Measurements from ENCODE around the gene VNN1. TPM values are rescaled to one million over a fixed set of nuclear protein-coding genes. Genes with fewer than 3 reads are reported as not detected.

VNN1 gene
- total RNA-seq, 4 donors from 2014 or later: 0.38 to 1.1 (median 0.67) TPM

- Histone ChIP-seq H3K36me3 (no peaks in the 10 kb centered on the region), H3K9me3 (no peaks in the 10 kb centered on the region), H3K4me3 (no peak overlapping the region), H3K27me3 (no peaks in the 10 kb centered on the region), H3K27ac (no peak overlapping the region), H3K4me1 (peaks cover 3% of the 10 kb centered on the region)
- TF ChIP-seq EP300 (IDR thresholded peaks at IDR 0.05): no peak
- TF ChIP-seq, protein P1, sequence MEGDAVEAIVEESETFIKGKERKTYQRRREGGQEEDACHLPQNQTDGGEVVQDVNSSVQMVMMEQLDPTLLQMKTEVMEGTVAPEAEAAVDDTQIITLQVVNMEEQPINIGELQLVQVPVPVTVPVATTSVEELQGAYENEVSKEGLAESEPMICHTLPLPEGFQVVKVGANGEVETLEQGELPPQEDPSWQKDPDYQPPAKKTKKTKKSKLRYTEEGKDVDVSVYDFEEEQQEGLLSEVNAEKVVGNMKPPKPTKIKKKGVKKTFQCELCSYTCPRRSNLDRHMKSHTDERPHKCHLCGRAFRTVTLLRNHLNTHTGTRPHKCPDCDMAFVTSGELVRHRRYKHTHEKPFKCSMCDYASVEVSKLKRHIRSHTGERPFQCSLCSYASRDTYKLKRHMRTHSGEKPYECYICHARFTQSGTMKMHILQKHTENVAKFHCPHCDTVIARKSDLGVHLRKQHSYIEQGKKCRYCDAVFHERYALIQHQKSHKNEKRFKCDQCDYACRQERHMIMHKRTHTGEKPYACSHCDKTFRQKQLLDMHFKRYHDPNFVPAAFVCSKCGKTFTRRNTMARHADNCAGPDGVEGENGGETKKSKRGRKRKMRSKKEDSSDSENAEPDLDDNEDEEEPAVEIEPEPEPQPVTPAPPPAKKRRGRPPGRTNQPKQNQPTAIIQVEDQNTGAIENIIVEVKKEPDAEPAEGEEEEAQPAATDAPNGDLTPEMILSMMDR (IDR thresholded peaks at IDR 0.05): no peak
- WGBS: 86% methylated on average over 1 of the region's 1 CpG
- no peak for DNase-seq (ENCODE audit: low spot score in 2 of 2)
Measured at GRCh38 chr6:132733814-132734213, 20.0 kb upstream of the VNN1 start.

DNA sequence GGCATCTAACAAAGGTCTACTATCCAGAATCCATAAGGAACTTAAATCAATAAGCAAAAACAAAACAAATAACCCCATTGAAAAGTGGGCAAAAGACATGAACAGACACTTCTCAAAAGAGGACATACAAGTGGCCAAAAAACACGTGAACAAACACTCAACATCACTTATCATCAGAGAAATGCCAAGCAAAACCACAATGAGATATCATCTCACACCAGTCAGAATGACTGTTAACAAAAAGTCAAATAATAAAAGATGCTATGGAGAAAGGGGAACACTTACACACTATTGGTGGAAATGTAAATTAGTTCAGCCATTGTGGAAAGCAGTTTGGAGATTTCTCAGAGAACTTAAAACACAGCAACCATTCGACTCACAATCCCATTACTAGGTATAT, 19.4 kb upstream of the VNN1 start:
- no peak overlapping the region for H3K27ac ChIP-seq
- DNase-seq (ENCODE audit: low spot score in 2 of 2): no peak
- no peak for TF ChIP-seq POLR2AphosphoS5 (IDR thresholded peaks at IDR 0.05)
- TF ChIP-seq, protein P1 (IDR thresholded peaks at IDR 0.05): no peak
- H3K9me3 ChIP-seq: no peaks in the 10 kb centered on the region
- H3K4me1 ChIP-seq: peaks cover 3% of the 10 kb centered on the region
- 78% methylated on average over 2 of the region's 2 CpGs for WGBS
- no peak overlapping the region for H3K4me3 ChIP-seq
- H3K27me3 ChIP-seq: no peaks in the 10 kb centered on the region
- H3K36me3 ChIP-seq: no peaks in the 10 kb centered on the region

- TF ChIP-seq POLR2AphosphoS5 (IDR thresholded peaks at IDR 0.05) (no peak), EP300 (IDR thresholded peaks at IDR 0.05) (no peak), POLR2A (IDR thresholded peaks at IDR 0.05) (no peak)
- TF ChIP-seq, protein P1 (IDR thresholded peaks at IDR 0.05): no peak
Measured at GRCh38 chr6:132731086-132731485, 17.2 kb upstream of the VNN1 start.

GRCh38 chr6:132730560-132730959, 16.7 kb upstream of the VNN1 start:
- Histone ChIP-seq H3K36me3 (no peaks in the 10 kb centered on the region), H3K9me3 (no peaks in the 10 kb centered on the region), H3K4me3 (no peak overlapping the region), H3K27me3 (no peaks in the 10 kb centered on the region), H3K27ac (no peak overlapping the region), H3K4me1 (peaks cover 3% of the 10 kb centered on the region)
- TF ChIP-seq POLR2AphosphoS5 (IDR thresholded peaks at IDR 0.05): no peak
- TF ChIP-seq, protein P1 (IDR thresholded peaks at IDR 0.05): no peak
- TF ChIP-seq EP300 (IDR thresholded peaks at IDR 0.05): no peak
- TF ChIP-seq POLR2A (IDR thresholded peaks at IDR 0.05): no peak
- 72% methylated on average over 3 of the region's 3 CpGs for WGBS
- no peak for DNase-seq (ENCODE audit: low spot score in 2 of 2)

More at GRCh38 chr6:132731086-132731485, 17.2 kb upstream of the VNN1 start:
- Histone ChIP-seq H3K9me3 (no peaks in the 10 kb centered on the region), H3K4me3 (no peak overlapping the region), H3K27me3 (no peaks in the 10 kb centered on the region), H3K4me1 (peaks cover 3% of the 10 kb centered on the region), H3K27ac (no peak overlapping the region), H3K36me3 (no peaks in the 10 kb centered on the region)
- 92% methylated on average over 2 of the region's 2 CpGs for WGBS
- no peak for DNase-seq (ENCODE audit: low spot score in 2 of 2)

GRCh38 chr6:132728616-132729015, 14.8 kb upstream of the VNN1 start:
- no peaks in the 10 kb centered on the region for H3K4me1 ChIP-seq
- WGBS: 77% methylated on average over 4 of the region's 4 CpGs
- no peak for DNase-seq (ENCODE audit: low spot score in 2 of 2)
- no peaks in the 10 kb centered on the region for H3K36me3 ChIP-seq
- no peak overlapping the region for H3K27ac ChIP-seq
- TF ChIP-seq POLR2AphosphoS5 (IDR thresholded peaks at IDR 0.05) (no peak), POLR2A (IDR thresholded peaks at IDR 0.05) (no peak), EP300 (IDR thresholded peaks at IDR 0.05) (no peak)
- TF ChIP-seq, protein P1 (IDR thresholded peaks at IDR 0.05): no peak
- H3K9me3 ChIP-seq: no peaks in the 10 kb centered on the region
- H3K4me3 ChIP-seq: no peak overlapping the region
- H3K27me3 ChIP-seq: no peaks in the 10 kb centered on the region
